NT2/D1 (cell line): ENCODE results near the gene PRKN.

Experiments
- SUZ12 ChIP-seq: IDR thresholded peaks from 2 replicates; pipeline ENCODE4 v1.6.1; 2011; ENCODE audit not compliant: insufficient read length, insufficient read depth; ENCODE audit errors: extremely low read depth
- YY1 ChIP-seq: IDR thresholded peaks from 2 replicates; pipeline ENCODE4 v1.6.1; 2011; ENCODE audit not compliant: insufficient read length, insufficient read depth
- ZNF274 ChIP-seq: IDR thresholded peaks from 2 replicates; pipeline ENCODE4 v1.6.1; 2011; ENCODE audit warnings: mild to moderate bottlenecking, low read depth, low read length

DNA sequence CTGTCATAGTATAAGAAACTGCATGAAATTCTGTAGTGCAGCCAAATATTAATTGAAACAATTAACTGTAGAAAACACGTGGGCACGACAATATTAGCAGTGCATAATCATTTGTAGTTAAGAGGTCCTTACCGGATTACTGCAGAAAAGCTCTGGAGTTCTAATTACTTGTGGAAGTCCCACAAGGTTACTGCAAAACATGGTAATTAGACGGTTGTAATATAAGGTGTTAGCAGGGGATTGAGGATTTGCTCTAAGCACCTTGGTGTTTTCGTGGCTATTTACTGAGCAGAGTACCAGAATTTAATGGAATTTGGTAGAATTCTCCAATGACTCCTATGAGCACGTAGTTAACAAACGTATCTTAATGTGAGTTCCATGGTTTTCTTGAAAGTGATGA is 980.1 kb downstream of the PRKN start:
- no peak for TF ChIP-seq ZNF274
- TF ChIP-seq SUZ12: no peak
- TF ChIP-seq YY1: no peak
